H1 (cell line): Measurements from ENCODE around the gene JOSD2. TPM values are rescaled to one million over a fixed set of nuclear protein-coding genes. Genes with fewer than 3 reads are reported as not detected.

ENCODE experiments used
- BRCA1 ChIP-seq: IDR thresholded peaks from 2 replicates; pipeline ENCODE4 v1.6.1; 2012; ENCODE audit warnings: low read depth, low read length, improper control_type of control experiment
- CBX8 ChIP-seq: fragments of 300-800, 300-1000 bp; sonication (generic); IDR thresholded peaks from 2 replicates; pipeline ENCODE4 v1.7.1; 2016; ENCODE audit warnings: low read depth, low read length, borderline replicate concordance
- CEBPB ChIP-seq: IDR thresholded peaks from 2 replicates; pipeline ENCODE4 v1.6.1; 2012; ENCODE audit warnings: low read depth, low read length
- CHD1 ChIP-seq: IDR thresholded peaks from 2 replicates; pipeline ENCODE4 v1.6.1; 2012; ENCODE audit warnings: low read depth, low read length, improper control_type of control experiment
- CHD2 ChIP-seq: IDR thresholded peaks from 2 replicates; pipeline ENCODE4 v1.6.1; 2012; ENCODE audit warnings: low read length, improper control_type of control experiment
- CREB1 ChIP-seq: IDR thresholded peaks from 2 replicates; pipeline ENCODE4 v1.6.1; 2012; ENCODE audit warnings: inconsistent platforms
- CTBP2 ChIP-seq: IDR thresholded peaks from 2 replicates; pipeline ENCODE4 v1.7.0; 2011; ENCODE audit warnings: borderline replicate concordance, mild to moderate bottlenecking, moderate library complexity, mixed read lengths, low read length; ENCODE audit not compliant: insufficient read depth, insufficient read length
- GABPA ChIP-seq: IDR thresholded peaks from 2 replicates; pipeline ENCODE4 v1.6.1; 2011; ENCODE audit warnings: mild to moderate bottlenecking, low read length, moderate library complexity, borderline replicate concordance; ENCODE audit not compliant: insufficient read depth
- JUND ChIP-seq: IDR thresholded peaks from 2 replicates; pipeline ENCODE4 v1.6.1; 2011; ENCODE audit warnings: mild to moderate bottlenecking, improper control_type of control experiment, low read length
- KDM4A ChIP-seq: IDR thresholded peaks from one replicate; pipeline ENCODE4 v1.7.1; 2012; ENCODE audit warnings: low read depth, mild to moderate bottlenecking, moderate library complexity, low read length, inconsistent platforms; ENCODE audit not compliant: severe bottlenecking
- KDM5A ChIP-seq: fragments of 200-600 bp; IDR thresholded peaks from 2 replicates; pipeline ENCODE4 v1.7.1; 2012; ENCODE audit warnings: mild to moderate bottlenecking, low read length, inconsistent platforms, mixed read lengths
- NRF1 ChIP-seq: IDR thresholded peaks from 2 replicates; pipeline ENCODE4 v1.6.1; 2011; ENCODE audit warnings: mild to moderate bottlenecking, low read depth, low read length, improper control_type of control experiment
- PHF8 ChIP-seq: fragments of 200-600 bp; sonication (generic); conservative IDR thresholded peaks from 2 replicates; pipeline ENCODE4 v1.7.1; 2012; ENCODE audit warnings: low read depth, mild to moderate bottlenecking, inconsistent platforms, low read length, moderate library complexity
- RAD21 ChIP-seq, 2 experiments: IDR thresholded peaks in 1 of 2; conservative IDR thresholded peaks in 1 of 2; 2 replicates each; pipeline ENCODE4 v1.6.1; 2011; ENCODE audit warnings: low read depth in 2 of 2, low read length in 2 of 2, improper control_type of control experiment in 1 of 2, inconsistent platforms in 1 of 2, mild to moderate bottlenecking in 1 of 2, moderate library complexity in 1 of 2
- RNF2 ChIP-seq: fragments of 200-900, 300-1000 bp; sonication (generic); IDR thresholded peaks from 2 replicates; pipeline ENCODE4 v1.7.1; 2016; ENCODE audit warnings: borderline replicate concordance, low read depth, mild to moderate bottlenecking, antibody characterized with exemption, low read length; ENCODE audit not compliant: poor library complexity, severe bottlenecking; ENCODE audit errors: missing control alignments
- SIN3A ChIP-seq, 2 experiments: IDR thresholded peaks in 1 of 2; conservative IDR thresholded peaks in 1 of 2; 2 replicates each; pipeline ENCODE4 v1.6.1; 2011 to 2012; ENCODE audit warnings: low read length in 2 of 2, improper control_type of control experiment in 1 of 2, low read depth in 1 of 2, mild to moderate bottlenecking in 1 of 2
- SIX5 ChIP-seq: IDR thresholded peaks from 2 replicates; pipeline ENCODE4 v1.6.1; 2011; ENCODE audit warnings: mild to moderate bottlenecking, low read depth, low read length
- SP2 ChIP-seq: IDR thresholded peaks from 2 replicates; pipeline ENCODE4 v1.6.1; 2012; ENCODE audit warnings: mild to moderate bottlenecking, low read length, inconsistent platforms
- TAF1 ChIP-seq: IDR thresholded peaks from 2 replicates; pipeline ENCODE4 v1.6.1; 2011; ENCODE audit warnings: mild to moderate bottlenecking, low read depth, low read length
- TCF12 ChIP-seq: IDR thresholded peaks from 2 replicates; pipeline ENCODE4 v1.6.1; 2011; ENCODE audit warnings: low read depth, mild to moderate bottlenecking, low read length
- YY1 ChIP-seq: IDR thresholded peaks from 2 replicates; pipeline ENCODE4 v1.6.1; 2011; ENCODE audit warnings: low read depth, mild to moderate bottlenecking, low read length
- polyA plus RNA-seq, 7 experiments: library from polyadenylated mRNA; depleted of rRNA in 3 of 7; stranded (reverse) in 5 of 7; unstranded in 2 of 7; fragments of >200 nt in 5 of 7; fragments of 200-250 nt in 2 of 7; gene quantifications; 1 replicate in 5 of 7; 2 replicates in 1 of 7; 4 replicates in 1 of 7; pipeline versions ENCODE4 v1.2.1 to v1.2.3, GENCODE V29; 2011 to 2013; ENCODE audit warnings: missing spikeins in 2 of 7, mixed read lengths in 2 of 7
- total RNA-seq: library from RNA; stranded (reverse); fragmentation: NEBNext Ultra II Directional; extraction: Animal tissue kit (Norgen Biotek cat#: 25700); gene quantifications from 2 replicates; pipeline ENCODE4 v1.2.1, GENCODE V29; 2021
- TF ChIP-seq, protein P1 (sequence below): IDR thresholded peaks from 2 replicates; pipeline ENCODE4 v1.6.1; 2012; ENCODE audit warnings: inconsistent platforms
- TF ChIP-seq, protein P2 (sequence below): IDR thresholded peaks from 2 replicates; pipeline ENCODE4 v1.6.1; 2011; ENCODE audit warnings: low read length, improper control_type of control experiment

The JOSD2 gene
- total and polyA plus RNA-seq, 2 of the 8 experiments (the other 6 are each of a cell fraction or from before 2014, with no cell fraction given): 1.9 to 6.6 TPM

DNA sequence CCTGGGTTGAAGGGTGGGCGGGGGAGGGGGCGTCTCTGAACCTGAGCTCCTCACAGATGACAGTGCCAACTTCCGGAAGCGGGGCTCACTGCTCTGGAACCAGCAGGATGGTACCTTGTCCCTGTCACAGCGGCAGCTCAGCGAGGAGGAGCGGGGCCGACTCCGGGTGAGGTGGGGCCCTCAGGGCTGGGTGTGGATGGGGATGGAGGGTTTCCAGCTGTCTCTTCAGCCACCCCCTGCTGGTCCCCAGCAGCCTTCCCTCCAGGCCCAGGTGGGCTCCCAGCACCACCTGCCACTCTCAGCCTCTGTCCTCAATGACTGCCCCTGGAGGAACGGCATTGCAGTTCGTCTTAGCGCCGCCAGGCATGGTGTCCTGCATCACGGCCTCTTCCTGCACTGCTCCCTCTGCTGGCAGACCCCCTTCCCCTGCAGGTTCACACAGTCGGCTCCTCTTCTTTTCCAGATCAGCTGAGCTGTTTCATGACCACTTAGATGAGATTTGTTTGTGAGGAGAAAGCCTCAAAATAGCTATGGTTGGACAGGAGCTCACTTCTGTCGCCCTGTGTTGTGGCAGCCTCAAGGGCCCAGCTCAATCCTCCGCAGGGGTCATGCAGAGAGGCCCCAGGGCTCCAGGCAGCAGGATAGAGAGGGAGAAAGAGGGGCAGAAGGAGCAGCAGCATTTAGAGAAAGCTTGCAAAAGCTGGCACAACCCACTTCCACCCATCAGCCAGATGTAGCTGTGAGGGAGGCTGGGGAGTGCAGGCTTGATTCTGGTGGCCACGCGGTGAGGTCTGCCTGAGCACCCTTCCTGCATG is 31.9 kb downstream of the JOSD2 start (continued):
- no peak for TF ChIP-seq CHD1
- TF ChIP-seq CBX8: no peak
- no peak for TF ChIP-seq CHD2
- peak; percentile 53; the same call in 1 of the 2 replicates for TF ChIP-seq YY1
- TF ChIP-seq RNF2: no peak
- TF ChIP-seq RAD21 (IDR thresholded peaks at IDR 0.05 in 1 of 2, conservative IDR thresholded peaks at IDR 0.05 in 1 of 2; ENCODE audit: low read depth in 2 of 2, low read length in 2 of 2): peak; percentile 47 to 56; a peak in 3 of 4 replicates
- TF ChIP-seq TCF12: no peak
- no peak for TF ChIP-seq NRF1
- TF ChIP-seq JUND: no peak
- TF ChIP-seq CEBPB: no peak
- no peak for TF ChIP-seq KDM4A
- 0 out of 4 replicates have a peak, but pooled peaks of 1 of the 2 experiments have one; percentile 42 for TF ChIP-seq SIN3A (conservative IDR thresholded peaks at IDR 0.05 in 1 of 2, IDR thresholded peaks at IDR 0.05 in 1 of 2; ENCODE audit: low read depth in 1 of 2, low read length in 2 of 2)
- TF ChIP-seq SIX5: no peak
- no peak for TF ChIP-seq CTBP2
- TF ChIP-seq, protein P1, sequence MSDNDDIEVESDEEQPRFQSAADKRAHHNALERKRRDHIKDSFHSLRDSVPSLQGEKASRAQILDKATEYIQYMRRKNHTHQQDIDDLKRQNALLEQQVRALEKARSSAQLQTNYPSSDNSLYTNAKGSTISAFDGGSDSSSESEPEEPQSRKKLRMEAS: peak; percentile 52; the same call in 1 of the 2 replicates
- no peak for TF ChIP-seq SP2
- TF ChIP-seq TAF1: no peak
- peak; percentile 55 for TF ChIP-seq CREB1
- TF ChIP-seq, protein P2, sequence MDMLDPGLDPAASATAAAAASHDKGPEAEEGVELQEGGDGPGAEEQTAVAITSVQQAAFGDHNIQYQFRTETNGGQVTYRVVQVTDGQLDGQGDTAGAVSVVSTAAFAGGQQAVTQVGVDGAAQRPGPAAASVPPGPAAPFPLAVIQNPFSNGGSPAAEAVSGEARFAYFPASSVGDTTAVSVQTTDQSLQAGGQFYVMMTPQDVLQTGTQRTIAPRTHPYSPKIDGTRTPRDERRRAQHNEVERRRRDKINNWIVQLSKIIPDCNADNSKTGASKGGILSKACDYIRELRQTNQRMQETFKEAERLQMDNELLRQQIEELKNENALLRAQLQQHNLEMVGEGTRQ: no peak
- no peak for TF ChIP-seq GABPA
- TF ChIP-seq PHF8: no peak
- TF ChIP-seq KDM5A: no peak
- no peak for TF ChIP-seq BRCA1
